ENCODE data around the gene EVI5.

DNA sequence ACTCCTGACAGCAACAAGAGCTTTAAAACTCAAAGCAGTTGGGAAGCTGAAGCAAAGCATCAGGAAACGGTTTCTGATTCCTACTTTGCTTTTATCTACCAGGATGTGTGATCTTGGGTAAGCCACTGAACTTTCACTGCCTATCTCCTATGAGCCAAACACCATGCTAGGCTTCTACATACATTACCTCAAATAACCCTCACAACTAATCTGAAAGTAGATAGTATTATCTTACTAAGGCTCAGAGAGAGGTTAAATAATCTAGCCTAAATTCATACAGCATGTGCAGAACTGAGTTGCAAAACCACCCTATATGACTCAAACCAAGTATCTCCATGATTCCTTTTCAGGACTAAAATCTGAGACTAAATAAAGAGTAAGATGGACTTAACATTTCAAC, 83.8 kb downstream of the EVI5 start:
- TF ChIP-seq, protein P1, sequence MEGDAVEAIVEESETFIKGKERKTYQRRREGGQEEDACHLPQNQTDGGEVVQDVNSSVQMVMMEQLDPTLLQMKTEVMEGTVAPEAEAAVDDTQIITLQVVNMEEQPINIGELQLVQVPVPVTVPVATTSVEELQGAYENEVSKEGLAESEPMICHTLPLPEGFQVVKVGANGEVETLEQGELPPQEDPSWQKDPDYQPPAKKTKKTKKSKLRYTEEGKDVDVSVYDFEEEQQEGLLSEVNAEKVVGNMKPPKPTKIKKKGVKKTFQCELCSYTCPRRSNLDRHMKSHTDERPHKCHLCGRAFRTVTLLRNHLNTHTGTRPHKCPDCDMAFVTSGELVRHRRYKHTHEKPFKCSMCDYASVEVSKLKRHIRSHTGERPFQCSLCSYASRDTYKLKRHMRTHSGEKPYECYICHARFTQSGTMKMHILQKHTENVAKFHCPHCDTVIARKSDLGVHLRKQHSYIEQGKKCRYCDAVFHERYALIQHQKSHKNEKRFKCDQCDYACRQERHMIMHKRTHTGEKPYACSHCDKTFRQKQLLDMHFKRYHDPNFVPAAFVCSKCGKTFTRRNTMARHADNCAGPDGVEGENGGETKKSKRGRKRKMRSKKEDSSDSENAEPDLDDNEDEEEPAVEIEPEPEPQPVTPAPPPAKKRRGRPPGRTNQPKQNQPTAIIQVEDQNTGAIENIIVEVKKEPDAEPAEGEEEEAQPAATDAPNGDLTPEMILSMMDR (IDR thresholded peaks at IDR 0.05): no peak
- no peak for TF ChIP-seq POLR2AphosphoS5 (IDR thresholded peaks at IDR 0.05)

Data from sigmoid colon (tissue), 4 donors.